Transverse colon (tissue), 4 donors: ENCODE results near the gene RHOF. TPM values are rescaled to one million over a fixed set of nuclear protein-coding genes. Genes with fewer than 3 reads are reported as not detected.

Experiments
- DNase-seq: peaks from one replicate; pipeline ENCODE4 v3.0.0-alpha.2; 2019
- H3K27ac ChIP-seq, 4 donors: fragments of 200-600 bp; sonication (generic); 2 replicates each; pipeline ENCODE4 v1.5.1; 2016 to 2018; ENCODE audit warnings: inconsistent platforms in 4 of 4
- H3K27me3 ChIP-seq: fragments of 200-600 bp; sonication (generic); 2 replicates; pipeline ENCODE4 v1.5.1; 2017; ENCODE audit warnings: inconsistent platforms
- H3K36me3 ChIP-seq, 4 donors: fragments of 200-600 bp; sonication (generic); 2 replicates each; pipeline ENCODE4 v1.5.1; 2017 to 2019; ENCODE audit warnings: inconsistent platforms in 4 of 4
- H3K4me1 ChIP-seq, 4 donors: fragments of 200-600 bp; sonication (generic); 2 replicates each; pipeline ENCODE4 v1.5.1; 2017 to 2020; ENCODE audit warnings: inconsistent platforms in 4 of 4
- H3K4me3 ChIP-seq, 4 donors: fragments of 200-600 bp; sonication (generic); 1 replicate in 1 of 4; 2 replicates in 3 of 4; pipeline versions ENCODE4 v1.5.1 to v1.6.1; 2017 to 2019; ENCODE audit warnings: inconsistent platforms in 4 of 4
- H3K9me3 ChIP-seq, 2 donors: fragments of 200-600 bp; sonication (generic); 2 replicates each; pipeline ENCODE4 v1.5.1; 2017 to 2019; ENCODE audit warnings: inconsistent platforms in 2 of 2
- CTCF ChIP-seq, 5 experiments: fragments of 200-600 bp in 3 of 5; fragments of 450-650 bp in 2 of 5; sonication (generic) in 3 of 5; IDR thresholded peaks; 1 replicate in 2 of 5; 2 replicates in 3 of 5; pipeline ENCODE4 v1.5.1; 2016 to 2017; ENCODE audit warnings: antibody characterized with exemption in 5 of 5, inconsistent platforms in 3 of 5, mild to moderate bottlenecking in 2 of 5, moderate library complexity in 1 of 5
- EP300 ChIP-seq: sonication (generic); formaldehyde crosslinking; IDR thresholded peaks from one replicate; pipeline ENCODE4 v1.6.1; 2017; ENCODE audit warnings: antibody characterized with exemption, low read depth
- POLR2A ChIP-seq: fragments of 450-650 bp; IDR thresholded peaks from one replicate; pipeline ENCODE4 v1.6.1; 2016; ENCODE audit warnings: antibody characterized with exemption, mild to moderate bottlenecking, moderate library complexity
- POLR2AphosphoS5 ChIP-seq, 3 donors: sonication (generic); formaldehyde crosslinking; IDR thresholded peaks; one replicate each; pipeline ENCODE4 v1.6.1; 2016; ENCODE audit warnings: antibody characterized with exemption in 3 of 3
- WGBS, 2 donors: methylation state at CpG; one replicate each; pipeline ENCODE4 v1.1.5; 2018; ENCODE audit warnings: low coverage in 1 of 2; 5-methylcytosine and 5-hydroxymethylcytosine counted together
- in situ Hi-C, 4 donors: fragments of 200-750 bp; cut with MboI; loops; one replicate each; pipeline versions ENCODE4 v1.15.0 to v1.15.1; 2017; ENCODE audit warnings: low sequenced_read_pairs in 3 of 4, low pct_ligation_motif_present in 1 of 4, low pct_unique_long_range_greater_than_20kb in 1 of 4
- intact Hi-C: fragments of 100-400 bp; cut with DNase I; formaldehyde crosslinking; loops from one replicate; pipeline ENCODE4 v1.15.1; 2023; ENCODE audit warnings: low total_unique reads
- total RNA-seq, 4 donors: library from RNA; depleted of rRNA; stranded (reverse); fragments of >200 nt; gene quantifications; one replicate each; pipeline ENCODE4 v1.1.0, GENCODE V29; 2016

The RHOF gene
- total RNA-seq, 4 donors from 2014 or later, result 14.9 to 251 (median 150) TPM

GRCh38 chr12:121837680-121838079, 44.2 kb upstream of the RHOF start:
- in situ Hi-C loops, result no loop called here
- Histone ChIP-seq H3K27ac (no peak overlapping the region), H3K4me3 (no peak overlapping the region), H3K9me3 (no peaks in the 10 kb centered on the region), H3K27me3 (no peaks in the 10 kb centered on the region), H3K36me3 (no peaks in the 10 kb centered on the region), H3K4me1 (peaks cover 0 to 13% (median 8%) of the 10 kb centered on the region in 4 donors)
- TF ChIP-seq CTCF (IDR thresholded peaks at IDR 0.05) (no peak), POLR2A (no peak), POLR2AphosphoS5 (IDR thresholded peaks at IDR 0.05) (no peak), EP300 (no peak)
- intact Hi-C loops, result no loop called here
- DNase-seq, result no peak
- WGBS, 2 donors, result 72 to 74% methylated on average over 4 of the region's 4 CpGs

- peaks cover 0 to 43% (median 20%) of the 10 kb centered on the region in 4 donors for H3K36me3 ChIP-seq
- no peak for DNase-seq
- intact Hi-C loops, result no loop called here
- in situ Hi-C loops, result no loop called here
- no peaks in the 10 kb centered on the region for H3K4me1 ChIP-seq
- TF ChIP-seq EP300 (no peak), POLR2AphosphoS5 (IDR thresholded peaks at IDR 0.05) (no peak), CTCF (IDR thresholded peaks at IDR 0.05) (no peak), POLR2A (no peak)
- H3K27me3 ChIP-seq, result no peaks in the 10 kb centered on the region
- H3K27ac ChIP-seq, result no peak overlapping the region
- 90 to 94% methylated on average over 16 to 19 of the region's 19 CpGs for WGBS, 2 donors
- H3K4me3 ChIP-seq, result no peak overlapping the region
- H3K9me3 ChIP-seq, result no peaks in the 10 kb centered on the region
These were observed 38.2 kb upstream of the RHOF start for GRCh38 chr12:121831571-121832245.

- in situ Hi-C loops (no loop called here), intact Hi-C loops (no loop called here)
- no peak overlapping the region for H3K27ac ChIP-seq
- H3K27me3 ChIP-seq, result no peaks in the 10 kb centered on the region
- 92% methylated on average over 29 of the region's 29 CpGs; no CpG with 5 or more reads in 1 of the 2 donors for WGBS, 2 donors
- no peak for DNase-seq
- no peaks in the 10 kb centered on the region for H3K4me1 ChIP-seq
- TF ChIP-seq POLR2AphosphoS5 (IDR thresholded peaks at IDR 0.05) (no peak), EP300 (no peak), CTCF (IDR thresholded peaks at IDR 0.05) (no peak), POLR2A (no peak)
- peaks cover 0 to 43% (median 20%) of the 10 kb centered on the region in 4 donors for H3K36me3 ChIP-seq
- no peak overlapping the region for H3K4me3 ChIP-seq
- H3K9me3 ChIP-seq, result no peaks in the 10 kb centered on the region
These were observed 37.2 kb upstream of the RHOF start for GRCh38 chr12:121830588-121831265.

GRCh38 chr12:121830134-121830533, 36.6 kb upstream of the RHOF start:
- Histone ChIP-seq H3K36me3 (peaks cover 0 to 43% (median 20%) of the 10 kb centered on the region in 4 donors), H3K27ac (no peak overlapping the region), H3K4me1 (no peaks in the 10 kb centered on the region), H3K9me3 (no peaks in the 10 kb centered on the region), H3K4me3 (no peak overlapping the region), H3K27me3 (no peaks in the 10 kb centered on the region)
- DNase-seq, result no peak
- TF ChIP-seq POLR2AphosphoS5 (IDR thresholded peaks at IDR 0.05) (no peak), EP300 (no peak), CTCF (IDR thresholded peaks at IDR 0.05) (no peak), POLR2A (no peak)
- in situ Hi-C loops, result no loop called here
- 94 to 100% methylated on average over 3 to 23 of the region's 23 CpGs for WGBS, 2 donors
- intact Hi-C loops, result no loop called here
